SK-N-SH treated with all-trans-retinoic acid at 6 μM for 48 hours (cell line): ENCODE measurements around the gene XRCC2.

Experiments used
- ATAC-seq: fragments of 200-7000 bp; cut with Tn5 transposase; 3 replicates; pipeline ENCODE4 v1.9.1; 2020; ENCODE audit warnings: mild to moderate bottlenecking, moderate library complexity
- ARNTL ChIP-seq: fragments of 450-650 bp; formaldehyde crosslinking; IDR thresholded peaks from 2 replicates; pipeline ENCODE4 v1.5.0; 2020; ENCODE audit warnings: low read depth, mild to moderate bottlenecking, moderate library complexity, borderline replicate concordance
- BACH2 ChIP-seq: fragments of 250-450 bp; sonication (Bioruptor Pico); IDR thresholded peaks from 2 replicates; pipeline ENCODE4 v1.9.0; 2021; ENCODE audit warnings: mild to moderate bottlenecking, borderline replicate concordance
- CSDC2 ChIP-seq: fragments of 250-450 bp; sonication (Bioruptor Pico); IDR thresholded peaks from 2 replicates; pipeline ENCODE4 v1.5.0; 2020; ENCODE audit warnings: mild to moderate bottlenecking, moderate library complexity
- CSRNP3 ChIP-seq: fragments of 250-450 bp; sonication (Bioruptor Pico); IDR thresholded peaks from 2 replicates; pipeline ENCODE4 v1.5.1; 2021; ENCODE audit warnings: mild to moderate bottlenecking, moderate library complexity
- ESRRG ChIP-seq: fragments of 250-450 bp; sonication (Bioruptor Pico); IDR thresholded peaks from 2 replicates; pipeline ENCODE4 v1.6.1; 2021; ENCODE audit warnings: mild to moderate bottlenecking
- GLIS3 ChIP-seq: fragments of 250-450 bp; sonication (Bioruptor Pico); IDR thresholded peaks from 2 replicates; pipeline ENCODE4 v1.5.0; 2020; ENCODE audit warnings: mild to moderate bottlenecking, moderate library complexity
- ISL1 ChIP-seq: fragments of 250-450 bp; sonication (Bioruptor Pico); IDR thresholded peaks from 2 replicates; pipeline ENCODE4 v2.1.2; 2022; ENCODE audit warnings: mild to moderate bottlenecking, moderate library complexity
- OSR1 ChIP-seq: fragments of 250-450 bp; sonication (Bioruptor Pico); IDR thresholded peaks from 2 replicates; pipeline ENCODE4 v1.8.0; 2022; ENCODE audit warnings: moderate library complexity, mild to moderate bottlenecking, inconsistent platforms
- POU6F1 ChIP-seq: fragments of 250-450 bp; sonication (Bioruptor Pico); IDR thresholded peaks from 2 replicates; pipeline ENCODE4 v1.8.0; 2021; ENCODE audit warnings: low read depth, mild to moderate bottlenecking, moderate library complexity, borderline replicate concordance
- PPARA ChIP-seq: fragments of 250-450 bp; sonication (Bioruptor Pico); IDR thresholded peaks from 2 replicates; pipeline ENCODE4 v1.5.0; 2020; ENCODE audit warnings: mild to moderate bottlenecking, borderline replicate concordance
- RARB ChIP-seq: fragments of 250-450 bp; sonication (Bioruptor Pico); IDR thresholded peaks from 2 replicates; pipeline ENCODE4 v1.8.0; 2021; ENCODE audit warnings: mild to moderate bottlenecking, moderate library complexity
- SNAI2 ChIP-seq: fragments of 250-450 bp; sonication (Bioruptor Pico); IDR thresholded peaks from 2 replicates; pipeline ENCODE4 v1.5.0; 2020; ENCODE audit warnings: mild to moderate bottlenecking, moderate library complexity
- TCF4 ChIP-seq: fragments of 250-450 bp; sonication (Bioruptor Pico); IDR thresholded peaks from 2 replicates; pipeline ENCODE4 v1.8.0; 2021; ENCODE audit warnings: mild to moderate bottlenecking, moderate library complexity, borderline replicate concordance
- TOX ChIP-seq: fragments of 250-450 bp; sonication (Bioruptor Pico); IDR thresholded peaks from 2 replicates; pipeline ENCODE4 v1.8.0; 2021; ENCODE audit warnings: mild to moderate bottlenecking, moderate library complexity, borderline replicate concordance
- ZC3H10 ChIP-seq: fragments of 250-450 bp; sonication (Bioruptor Pico); IDR thresholded peaks from 2 replicates; pipeline ENCODE4 v1.5.1; 2021; ENCODE audit warnings: mild to moderate bottlenecking, moderate library complexity
- ZFP3 ChIP-seq: fragments of 250-450 bp; sonication (Bioruptor Pico); IDR thresholded peaks from 2 replicates; pipeline ENCODE4 v1.5.0; 2020; ENCODE audit warnings: mild to moderate bottlenecking, moderate library complexity
- ZFP30 ChIP-seq: fragments of 450-650 bp; formaldehyde crosslinking; IDR thresholded peaks from 2 replicates; pipeline ENCODE4 v1.5.0; 2022; ENCODE audit warnings: mild to moderate bottlenecking, moderate library complexity
- ZNF565 ChIP-seq: fragments of 450-650 bp; formaldehyde crosslinking; conservative IDR thresholded peaks from 2 replicates; pipeline ENCODE4 v1.5.0; 2020; ENCODE audit warnings: low read depth, mild to moderate bottlenecking, moderate library complexity
- ZNF70 ChIP-seq: fragments of 450-650 bp; formaldehyde crosslinking; IDR thresholded peaks from 2 replicates; pipeline ENCODE4 v1.5.0; 2020; ENCODE audit warnings: mild to moderate bottlenecking, moderate library complexity
- ZNF8 ChIP-seq: fragments of 450-650 bp; formaldehyde crosslinking; IDR thresholded peaks from 2 replicates; pipeline ENCODE4 v1.5.0; 2020; ENCODE audit warnings: mild to moderate bottlenecking, moderate library complexity
- TF ChIP-seq, protein P1 (sequence below): fragments of 250-450 bp; sonication (Bioruptor Pico); IDR thresholded peaks from 2 replicates; pipeline ENCODE4 v1.5.0; 2020; ENCODE audit warnings: mild to moderate bottlenecking, moderate library complexity
- TF ChIP-seq, protein P2 (sequence below): fragments of 250-450 bp; sonication (Bioruptor Pico); IDR thresholded peaks from 2 replicates; pipeline ENCODE4 v1.8.0; 2020; ENCODE audit warnings: mild to moderate bottlenecking, moderate library complexity, borderline replicate concordance
- TF ChIP-seq, protein P3 (sequence below): fragments of 250-450 bp; sonication (Bioruptor Pico); IDR thresholded peaks from 2 replicates; pipeline ENCODE4 v1.5.1; 2020; ENCODE audit warnings: low read depth, mild to moderate bottlenecking, moderate library complexity

Gene XRCC2

GRCh38 chr7:152667958-152668357 is 8.0 kb downstream of the XRCC2 start:
- TF ChIP-seq CSDC2 (no peak), RARB (CRISPR knock-in tag) (no peak), ZNF70 (CRISPR knock-in tag) (no peak), TCF4 (no peak), ESRRG (no peak), OSR1 (CRISPR knock-in tag) (no peak), PPARA (no peak), SNAI2 (CRISPR knock-in tag) (no peak), BACH2 (CRISPR knock-in tag) (no peak), ARNTL (CRISPR knock-in tag) (no peak), ZNF565 (no peak), GLIS3 (CRISPR knock-in tag) (no peak)
- TF ChIP-seq, protein P1, sequence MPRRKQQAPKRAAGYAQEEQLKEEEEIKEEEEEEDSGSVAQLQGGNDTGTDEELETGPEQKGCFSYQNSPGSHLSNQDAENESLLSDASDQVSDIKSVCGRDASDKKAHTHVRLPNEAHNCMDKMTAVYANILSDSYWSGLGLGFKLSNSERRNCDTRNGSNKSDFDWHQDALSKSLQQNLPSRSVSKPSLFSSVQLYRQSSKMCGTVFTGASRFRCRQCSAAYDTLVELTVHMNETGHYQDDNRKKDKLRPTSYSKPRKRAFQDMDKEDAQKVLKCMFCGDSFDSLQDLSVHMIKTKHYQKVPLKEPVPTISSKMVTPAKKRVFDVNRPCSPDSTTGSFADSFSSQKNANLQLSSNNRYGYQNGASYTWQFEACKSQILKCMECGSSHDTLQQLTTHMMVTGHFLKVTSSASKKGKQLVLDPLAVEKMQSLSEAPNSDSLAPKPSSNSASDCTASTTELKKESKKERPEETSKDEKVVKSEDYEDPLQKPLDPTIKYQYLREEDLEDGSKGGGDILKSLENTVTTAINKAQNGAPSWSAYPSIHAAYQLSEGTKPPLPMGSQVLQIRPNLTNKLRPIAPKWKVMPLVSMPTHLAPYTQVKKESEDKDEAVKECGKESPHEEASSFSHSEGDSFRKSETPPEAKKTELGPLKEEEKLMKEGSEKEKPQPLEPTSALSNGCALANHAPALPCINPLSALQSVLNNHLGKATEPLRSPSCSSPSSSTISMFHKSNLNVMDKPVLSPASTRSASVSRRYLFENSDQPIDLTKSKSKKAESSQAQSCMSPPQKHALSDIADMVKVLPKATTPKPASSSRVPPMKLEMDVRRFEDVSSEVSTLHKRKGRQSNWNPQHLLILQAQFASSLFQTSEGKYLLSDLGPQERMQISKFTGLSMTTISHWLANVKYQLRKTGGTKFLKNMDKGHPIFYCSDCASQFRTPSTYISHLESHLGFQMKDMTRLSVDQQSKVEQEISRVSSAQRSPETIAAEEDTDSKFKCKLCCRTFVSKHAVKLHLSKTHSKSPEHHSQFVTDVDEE, result no peak
- TF ChIP-seq, all 23 proteins: peak for 0
- ATAC-seq, result no peak

- TF ChIP-seq TCF4 (no peak), SNAI2 (CRISPR knock-in tag) (no peak)
- TF ChIP-seq, protein P2, sequence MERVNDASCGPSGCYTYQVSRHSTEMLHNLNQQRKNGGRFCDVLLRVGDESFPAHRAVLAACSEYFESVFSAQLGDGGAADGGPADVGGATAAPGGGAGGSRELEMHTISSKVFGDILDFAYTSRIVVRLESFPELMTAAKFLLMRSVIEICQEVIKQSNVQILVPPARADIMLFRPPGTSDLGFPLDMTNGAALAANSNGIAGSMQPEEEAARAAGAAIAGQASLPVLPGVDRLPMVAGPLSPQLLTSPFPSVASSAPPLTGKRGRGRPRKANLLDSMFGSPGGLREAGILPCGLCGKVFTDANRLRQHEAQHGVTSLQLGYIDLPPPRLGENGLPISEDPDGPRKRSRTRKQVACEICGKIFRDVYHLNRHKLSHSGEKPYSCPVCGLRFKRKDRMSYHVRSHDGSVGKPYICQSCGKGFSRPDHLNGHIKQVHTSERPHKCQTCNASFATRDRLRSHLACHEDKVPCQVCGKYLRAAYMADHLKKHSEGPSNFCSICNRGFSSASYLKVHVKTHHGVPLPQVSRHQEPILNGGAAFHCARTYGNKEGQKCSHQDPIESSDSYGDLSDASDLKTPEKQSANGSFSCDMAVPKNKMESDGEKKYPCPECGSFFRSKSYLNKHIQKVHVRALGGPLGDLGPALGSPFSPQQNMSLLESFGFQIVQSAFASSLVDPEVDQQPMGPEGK (CRISPR knock-in tag), result no peak
- ATAC-seq, result no peak
Measured at GRCh38 chr7:152666078-152666477, 9.9 kb downstream of the XRCC2 start.

DNA sequence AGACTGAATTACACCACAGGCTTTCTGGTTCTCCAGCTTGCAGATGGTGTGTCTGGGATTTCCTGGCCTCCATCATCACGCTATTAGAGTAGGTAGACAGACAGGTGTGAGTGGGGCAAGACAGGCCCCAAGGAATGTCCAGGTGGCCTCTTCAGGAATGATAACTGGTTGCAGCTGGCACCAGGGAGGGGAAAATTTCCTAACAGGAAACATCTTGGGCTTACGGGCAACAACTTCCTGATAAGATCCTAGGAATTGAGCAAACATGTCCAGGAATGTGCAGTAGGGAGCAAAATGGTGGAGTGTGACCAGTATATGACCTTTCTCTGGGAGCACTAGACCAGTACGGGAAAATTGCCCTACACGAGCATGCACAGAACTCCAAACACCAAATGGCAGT is 11.3 kb downstream of the XRCC2 start:
- TF ChIP-seq ZNF565, result no peak
- TF ChIP-seq GLIS3 (CRISPR knock-in tag), result no peak
- TF ChIP-seq, protein P3, sequence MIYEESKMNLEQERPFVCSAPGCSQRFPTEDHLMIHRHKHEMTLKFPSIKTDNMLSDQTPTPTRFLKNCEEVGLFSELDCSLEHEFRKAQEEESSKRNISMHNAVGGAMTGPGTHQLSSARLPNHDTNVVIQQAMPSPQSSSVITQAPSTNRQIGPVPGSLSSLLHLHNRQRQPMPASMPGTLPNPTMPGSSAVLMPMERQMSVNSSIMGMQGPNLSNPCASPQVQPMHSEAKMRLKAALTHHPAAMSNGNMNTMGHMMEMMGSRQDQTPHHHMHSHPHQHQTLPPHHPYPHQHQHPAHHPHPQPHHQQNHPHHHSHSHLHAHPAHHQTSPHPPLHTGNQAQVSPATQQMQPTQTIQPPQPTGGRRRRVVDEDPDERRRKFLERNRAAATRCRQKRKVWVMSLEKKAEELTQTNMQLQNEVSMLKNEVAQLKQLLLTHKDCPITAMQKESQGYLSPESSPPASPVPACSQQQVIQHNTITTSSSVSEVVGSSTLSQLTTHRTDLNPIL (CRISPR knock-in tag), result peak; percentile 30; the same call in 1 of the 2 replicates
- no peak for TF ChIP-seq CSRNP3
- TF ChIP-seq ZFP3, result no peak
- no peak; the same call in 1 of the 2 replicates for TF ChIP-seq TCF4
- no peak for TF ChIP-seq BACH2 (CRISPR knock-in tag)
- TF ChIP-seq ZFP30 (CRISPR knock-in tag), result no peak
- peak; percentile 28; the same call in 1 of the 2 replicates for TF ChIP-seq ISL1 (CRISPR knock-in tag)
- no peak for TF ChIP-seq ESRRG
- TF ChIP-seq RARB (CRISPR knock-in tag), result no peak
- TF ChIP-seq PPARA, result no peak
- no peak for TF ChIP-seq ARNTL (CRISPR knock-in tag)
- TF ChIP-seq, protein P2 (CRISPR knock-in tag), result no peak
- TF ChIP-seq ZC3H10, result no peak
- no peak for TF ChIP-seq CSDC2
- TF ChIP-seq ZNF8, result no peak
- no peak for TF ChIP-seq ZNF70 (CRISPR knock-in tag)
- TF ChIP-seq OSR1 (CRISPR knock-in tag), result no peak
- 0 out of 2 replicates have a peak, but pooled peaks have one; percentile 36 for TF ChIP-seq SNAI2 (CRISPR knock-in tag)
- TF ChIP-seq, protein P1, result no peak
- no peak for TF ChIP-seq TOX (CRISPR knock-in tag)
- no peak for TF ChIP-seq POU6F1
- peak; percentile 10; the same call in 1 of the 3 replicates for ATAC-seq
